Amygdala (tissue), 56 donors: ENCODE data around the gene CTBP1.

ENCODE experiments used
- DNase-seq, 56 donors: peaks; one replicate each; lab custom pipeline; 2025; lab: John Stamatoyannopoulos, UW

Gene CTBP1

GRCh38 chr4:1212546-1213335 is 36.2 kb downstream of the CTBP1 start:
- DNase-seq: no peak

- DNase-seq: peak in 26 of 56 donors; percentile 6 to 75 (median 44)
Measured at GRCh38 chr4:1211891-1212545, 36.9 kb downstream of the CTBP1 start.

DNA sequence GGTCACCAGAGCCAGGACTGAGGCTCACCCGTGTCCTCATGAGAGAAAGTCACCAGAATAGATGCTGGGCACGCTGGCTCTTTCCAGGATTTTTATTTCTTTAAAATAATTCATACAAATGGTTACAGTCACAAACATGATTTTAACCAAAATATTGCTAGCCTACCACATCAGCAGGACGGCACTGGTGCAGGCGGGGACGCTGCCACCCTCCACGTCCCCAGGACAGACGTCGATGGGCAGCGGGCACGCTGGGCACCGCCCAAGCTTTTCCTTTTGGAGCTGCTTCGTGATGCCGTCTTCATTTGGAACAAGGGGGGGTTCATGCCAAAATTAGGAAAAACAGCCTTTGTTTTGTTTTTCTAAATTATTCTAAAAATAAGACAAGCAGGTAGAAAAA is 37.6 kb downstream of the CTBP1 start:
- DNase-seq: no peak

DNA sequence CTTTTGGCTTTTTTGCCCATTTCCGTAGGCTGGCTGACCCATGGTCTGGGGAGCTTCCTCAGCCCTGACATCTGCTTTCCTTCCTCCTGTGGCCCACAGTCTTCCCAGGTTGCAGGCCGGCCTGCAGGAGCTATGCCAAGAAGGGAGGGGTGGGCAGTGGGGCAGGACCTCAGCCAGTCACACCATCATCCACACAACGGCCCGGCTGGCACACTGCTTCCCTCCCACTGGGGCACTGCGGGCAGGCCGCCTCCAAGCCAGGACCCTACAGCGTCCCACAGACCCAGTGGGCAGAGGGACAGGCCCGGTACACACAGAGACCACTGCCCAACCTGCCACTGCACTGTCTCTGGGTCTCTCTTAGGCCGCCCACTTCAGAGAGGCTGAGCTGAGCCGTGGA is 38.0 kb downstream of the CTBP1 start:
- DNase-seq: no peak

GRCh38 chr4:1210241-1210841 is 38.6 kb downstream of the CTBP1 start:
- DNase-seq: no peak

DNA sequence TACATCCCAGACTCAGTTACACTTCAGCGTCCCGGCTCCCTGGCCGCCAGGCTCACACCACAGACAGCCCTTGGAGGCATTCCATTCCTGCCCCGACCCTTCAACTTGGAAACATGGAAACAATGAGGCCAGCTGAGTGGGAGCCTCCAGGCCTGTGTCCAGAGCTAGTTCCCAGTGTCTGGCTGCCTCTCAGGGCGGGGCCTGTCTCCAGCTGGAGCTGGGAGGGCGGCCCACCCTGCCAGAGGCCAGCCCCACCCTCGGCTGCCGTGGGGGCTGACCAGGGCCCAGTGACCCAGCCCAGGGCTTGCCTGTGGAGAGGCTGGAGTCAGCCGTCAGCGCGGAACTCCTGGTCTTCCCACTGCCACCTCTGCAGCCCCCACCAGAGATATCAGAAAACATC is 39.1 kb downstream of the CTBP1 start:
- peak in 35 of 56 donors; percentile 9 to 76 (median 50) for DNase-seq

- no peak for DNase-seq
Measured at GRCh38 chr4:1208970-1209704, 39.8 kb downstream of the CTBP1 start.

DNA sequence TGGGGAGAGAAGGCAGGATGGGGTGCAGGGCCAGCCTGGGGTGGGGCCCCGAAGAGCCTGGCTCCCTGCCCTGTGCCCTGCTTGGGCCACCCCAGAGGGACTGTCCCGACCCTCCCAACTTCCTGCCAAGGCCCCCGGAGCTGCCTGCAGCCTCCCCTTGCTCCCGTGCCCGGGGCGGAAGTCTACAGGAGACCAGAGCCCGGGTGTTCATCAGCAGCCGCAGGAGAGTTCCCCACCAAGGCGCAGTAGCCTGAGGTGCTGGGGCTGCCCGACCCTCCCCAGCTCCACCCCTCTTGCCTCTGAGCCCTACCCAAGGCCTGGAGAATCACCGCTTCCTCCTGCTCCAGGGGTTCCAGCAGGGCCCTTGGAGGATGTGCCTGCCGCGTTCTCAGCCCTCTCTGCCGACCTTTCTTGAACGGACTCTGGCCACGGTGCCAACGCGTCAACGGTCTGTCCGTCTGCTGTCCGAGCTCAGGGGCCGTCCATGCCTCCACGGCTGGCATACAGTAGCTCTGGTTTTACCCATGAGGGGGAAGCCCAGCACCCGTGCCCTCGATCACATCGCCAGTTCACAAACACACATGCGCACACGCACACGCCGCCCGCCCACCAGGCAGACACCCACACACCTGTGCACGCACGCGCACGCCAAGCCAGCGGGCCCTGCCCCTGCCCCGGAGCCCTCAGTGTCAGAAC is 40.5 kb downstream of the CTBP1 start:
- no peak for DNase-seq

DNA sequence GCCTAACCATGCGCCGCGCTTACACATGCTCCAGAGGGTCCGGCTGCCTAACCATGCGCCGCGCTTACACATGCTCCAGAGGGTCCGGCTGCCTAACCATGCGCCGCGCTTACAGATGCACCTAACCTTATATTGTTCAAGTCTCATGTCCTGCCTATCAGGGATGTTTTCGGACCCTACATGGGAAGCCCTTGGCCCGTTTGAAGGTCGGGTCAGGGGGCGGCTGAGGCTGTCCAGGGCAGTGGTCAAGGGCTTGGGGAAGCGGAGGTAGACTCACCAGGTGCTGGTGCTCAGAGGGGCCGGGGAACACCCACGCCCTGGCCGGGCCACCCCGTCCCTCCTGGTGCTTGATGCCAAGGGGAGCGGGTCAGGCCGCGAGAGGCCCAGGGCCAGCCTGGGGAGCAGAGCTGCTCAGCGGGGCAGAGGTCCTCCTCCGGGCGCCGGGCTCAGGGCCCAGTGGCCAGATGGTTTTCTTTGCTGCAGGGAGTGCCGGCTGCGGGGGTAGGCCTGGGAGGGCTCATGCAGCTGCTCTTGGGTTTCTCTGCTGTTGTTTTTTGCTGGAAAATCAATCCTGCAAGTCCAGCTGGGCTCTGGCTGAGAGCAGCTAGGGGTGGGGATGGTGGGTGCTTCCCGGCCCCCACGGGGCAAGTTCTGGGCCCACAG is 41.2 kb downstream of the CTBP1 start:
- peak in 47 of 56 donors; percentile 13 to 83 (median 57) for DNase-seq

DNA sequence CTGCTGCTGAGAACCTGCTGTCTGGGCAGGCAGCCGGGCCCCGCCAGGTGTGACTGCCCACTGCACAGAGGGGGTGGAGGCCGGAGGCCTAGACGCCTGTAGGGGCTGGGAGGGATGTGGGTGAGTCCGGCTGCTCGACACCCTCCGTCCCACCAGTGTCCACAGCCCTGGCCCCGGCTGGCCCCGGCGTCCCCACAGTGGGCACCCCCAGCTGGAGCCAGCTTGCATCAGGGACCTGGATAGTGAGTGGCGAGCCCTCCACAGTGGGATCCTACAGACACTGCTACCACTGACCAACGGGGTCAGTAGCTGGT is 41.8 kb downstream of the CTBP1 start:
- no peak for DNase-seq

DNA sequence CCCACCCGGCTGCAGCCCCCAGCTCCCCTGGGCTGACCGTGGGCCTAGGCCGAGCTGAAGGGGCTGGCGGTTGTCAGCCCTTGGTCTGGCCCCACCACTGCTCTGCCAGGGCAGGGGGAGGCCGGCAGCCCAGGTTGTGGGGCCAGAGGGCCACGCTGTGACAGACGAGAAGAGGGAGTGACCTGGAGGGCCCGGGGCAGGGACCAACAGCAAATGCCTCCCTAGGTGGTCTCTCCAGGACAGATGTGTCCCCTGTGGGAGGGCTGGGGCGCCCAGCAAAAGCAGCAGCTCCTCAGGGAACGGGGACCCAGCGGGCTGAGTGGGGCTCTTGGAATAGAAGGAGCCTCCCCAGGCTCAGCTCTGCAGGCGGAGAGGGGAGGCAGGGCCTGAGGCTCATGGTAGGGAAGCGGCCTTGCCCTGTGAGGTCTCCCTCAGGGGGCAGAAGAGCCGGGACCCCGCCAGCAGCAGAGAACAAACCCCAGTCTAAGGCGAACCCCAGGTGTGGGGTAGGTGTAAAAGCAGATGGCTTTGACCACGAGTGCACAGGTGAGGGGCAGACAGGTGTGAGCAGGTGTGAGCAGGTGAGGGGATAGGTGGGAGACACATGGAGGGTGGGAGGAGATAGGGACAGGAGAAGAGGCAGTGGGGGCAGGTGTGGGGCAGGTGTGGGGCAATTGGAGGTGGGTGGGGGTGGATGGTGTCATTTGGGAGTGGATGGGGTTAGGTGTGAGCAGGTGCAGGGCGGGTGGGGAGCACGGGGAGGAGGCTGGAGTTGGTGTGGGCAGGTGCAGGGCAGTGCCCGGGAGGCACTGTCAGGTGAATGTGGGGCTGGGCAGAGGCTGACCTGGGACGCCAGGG is 42.4 kb downstream of the CTBP1 start:
- DNase-seq: no peak

DNA sequence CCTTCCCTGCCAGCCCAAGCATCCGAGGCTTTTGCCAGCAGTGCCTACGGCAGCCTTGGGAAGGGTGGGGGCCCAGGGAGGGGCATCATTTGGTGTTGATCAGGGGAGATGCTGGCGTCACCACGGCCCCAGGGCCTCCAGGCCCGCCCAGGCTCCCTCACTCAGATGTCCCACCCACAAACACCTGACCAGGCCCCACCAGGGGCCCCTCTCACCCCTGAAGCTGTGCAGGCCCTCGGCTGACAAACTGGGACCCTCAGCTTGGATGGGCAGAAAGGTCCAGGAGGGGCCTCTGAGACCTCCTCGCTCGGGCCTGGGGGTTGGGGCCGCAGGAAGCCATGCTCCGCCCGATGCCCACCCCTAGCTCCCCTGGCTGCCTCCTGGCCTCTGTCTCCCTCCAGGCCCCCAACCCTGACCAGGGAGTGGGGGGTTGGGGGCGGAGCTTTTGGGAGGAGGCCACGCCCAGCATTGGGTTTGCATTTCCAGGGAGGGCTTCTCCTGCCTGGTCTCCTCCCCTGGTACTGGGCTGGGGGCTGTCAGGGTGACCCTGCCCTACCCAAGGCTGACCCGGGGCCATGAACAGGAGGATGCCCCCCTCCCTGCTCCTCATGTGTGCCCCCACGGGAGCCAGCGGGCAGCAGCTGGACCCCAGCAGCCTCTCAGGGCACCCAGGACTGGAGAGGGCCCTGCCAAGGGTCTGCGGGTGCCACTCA is 43.2 kb downstream of the CTBP1 start:
- DNase-seq: no peak

- DNase-seq: no peak
Measured at GRCh38 chr4:1204828-1205585, 43.9 kb downstream of the CTBP1 start.

GRCh38 chr4:1204286-1204827 is 44.6 kb downstream of the CTBP1 start:
- no peak for DNase-seq

GRCh38 chr4:1203026-1203616 is 45.8 kb downstream of the CTBP1 start:
- DNase-seq: no peak

- DNase-seq: no peak
Measured at GRCh38 chr4:1202526-1203011, 46.4 kb downstream of the CTBP1 start.
